LHCN-M2 (cell line): ENCODE results near the gene PNMA8A. TPM values are rescaled to one million over a fixed set of nuclear protein-coding genes. Genes with fewer than 3 reads are reported as not detected.
"Not testable (repeated sequence)": the region's sequence is repeated elsewhere in the genome, so short reads cannot be mapped to it uniquely, and the experiment has no call there.

Source experiments
- DNase-seq: peaks from one replicate; pipeline ENCODE4 v3.0.0-alpha.2; 2012; ENCODE audit warnings: low read depth
- total RNA-seq: library from RNA; depleted of rRNA; stranded (reverse); fragments of >200 nt; gene quantifications from 2 replicates; pipeline ENCODE4 v1.2.3, GENCODE V29; 2014

PNMA8A gene
- total RNA-seq, 1 experiment from 2014 or later: 80.1 TPM

DNA sequence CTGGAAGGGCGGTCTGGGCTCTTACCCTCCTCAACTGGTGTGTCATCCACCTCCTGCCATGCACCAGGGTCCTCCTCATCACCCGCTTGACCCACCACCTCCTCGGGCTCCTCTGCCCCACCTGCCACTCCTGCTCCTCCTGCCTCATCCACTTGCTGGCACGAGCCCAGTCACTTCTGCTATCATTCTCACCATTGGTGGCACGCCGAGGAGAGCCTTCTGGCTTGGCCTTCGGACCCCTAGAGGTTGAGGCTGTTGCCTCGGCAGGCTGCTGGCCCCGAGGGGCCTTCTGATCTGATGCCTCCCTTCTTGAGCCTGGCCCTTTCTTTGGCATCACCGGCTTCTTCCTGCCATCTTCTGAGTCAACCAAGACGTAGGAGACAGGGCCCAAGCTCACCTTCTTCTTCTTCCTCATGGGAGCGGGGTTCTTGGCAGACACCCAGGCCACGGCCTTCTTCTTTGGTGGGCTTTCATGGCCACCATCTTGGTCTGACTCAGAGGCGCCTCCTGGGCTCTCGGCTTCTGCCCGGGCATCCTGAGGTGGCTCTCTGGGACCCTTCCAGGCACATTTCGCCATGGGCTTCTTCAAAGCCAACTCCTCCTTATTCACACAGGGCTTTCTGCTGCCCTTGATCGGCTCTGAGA is 1.7 kb downstream of the PNMA8A start:
- DNase-seq: no peak

DNA sequence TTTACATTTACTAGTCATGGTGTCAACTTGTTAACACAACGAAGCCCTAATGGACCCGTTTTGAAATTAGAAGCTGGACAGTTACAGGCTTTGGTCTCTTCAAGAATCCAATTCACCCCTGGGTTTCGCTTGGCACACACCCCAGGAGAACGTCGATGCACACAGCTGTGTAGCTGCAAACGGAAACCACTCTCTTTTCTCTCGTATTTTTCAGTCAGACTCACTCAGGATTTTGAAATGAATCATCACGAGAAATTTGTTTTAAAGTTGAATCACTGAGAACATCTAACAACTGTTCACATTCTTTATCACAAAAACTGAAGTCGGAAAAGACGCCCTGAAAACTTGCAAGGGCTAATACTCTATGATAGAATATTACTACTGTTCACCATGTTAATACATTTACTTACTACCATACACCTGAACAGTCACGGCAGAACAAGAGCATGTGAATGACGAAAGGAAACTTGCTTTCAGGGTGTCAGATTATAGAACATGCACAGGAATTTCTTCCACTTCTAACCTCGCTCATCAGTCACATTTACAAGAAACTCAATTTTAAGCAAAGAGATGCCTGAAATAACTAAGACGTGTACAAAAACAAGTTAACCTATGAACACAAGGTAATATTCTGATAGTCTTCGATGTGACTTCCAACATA is 4.7 kb downstream of the PNMA8A start:
- peak; percentile 98 for DNase-seq

DNA sequence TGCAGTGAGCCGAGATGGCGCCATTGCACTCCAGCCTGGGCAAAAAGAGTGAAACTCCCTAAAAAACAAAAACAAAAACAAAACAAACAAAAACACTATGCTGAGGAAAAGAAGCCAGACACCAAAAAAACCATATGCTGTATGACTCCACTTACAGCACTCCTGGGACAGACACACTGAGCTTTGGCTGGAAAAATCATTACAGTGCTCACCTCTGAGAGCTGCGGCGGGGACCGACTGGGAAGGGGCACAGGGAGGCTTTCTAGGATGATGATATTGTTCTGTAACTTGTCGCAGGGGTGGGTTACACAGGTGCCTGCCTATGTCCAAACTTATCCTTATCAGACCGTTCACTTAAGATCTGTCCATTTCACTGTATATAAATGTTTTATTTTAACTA is 7.8 kb downstream of the PNMA8A start:
- DNase-seq: no peak

DNA sequence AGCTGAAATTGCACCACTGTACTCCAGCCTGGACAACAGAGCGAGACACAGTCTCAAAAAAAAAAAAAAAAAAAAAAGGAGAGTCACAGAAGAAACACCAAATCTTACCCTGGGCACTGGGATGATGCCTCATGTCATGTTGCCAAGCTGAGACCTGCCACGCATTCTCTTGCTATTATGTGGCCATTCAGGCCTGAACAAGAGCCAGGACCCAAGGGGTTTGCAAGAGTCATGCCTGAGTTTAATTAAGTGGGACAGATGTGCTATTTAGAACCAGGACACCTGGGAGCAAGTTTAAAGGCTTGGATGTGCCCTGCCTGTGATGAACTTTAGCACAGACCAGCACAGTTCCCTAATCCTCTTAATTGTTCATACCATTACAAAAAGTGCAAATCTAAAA is 9.8 kb downstream of the PNMA8A start:
- peak; percentile 47 for DNase-seq

DNA sequence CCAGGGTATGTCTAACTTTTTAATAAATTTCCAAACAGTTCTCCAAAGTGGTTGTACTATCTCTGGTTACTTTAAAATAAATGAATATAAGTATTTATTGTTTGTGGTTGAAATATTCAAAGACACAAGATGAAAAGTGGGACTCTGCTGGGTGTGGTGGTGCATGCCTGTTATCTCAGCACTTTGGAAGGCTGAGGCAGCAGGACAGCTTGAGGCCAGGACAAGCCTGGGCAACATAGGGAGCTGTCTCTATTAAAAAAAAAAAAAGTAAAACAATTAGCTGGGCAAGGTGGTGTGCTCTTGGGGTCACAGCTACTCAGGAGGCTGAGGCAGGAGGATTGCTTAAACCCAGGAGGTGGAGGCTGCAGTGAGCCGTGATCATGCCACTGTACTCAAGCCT is 10.4 kb downstream of the PNMA8A start:
- no peak for DNase-seq

DNA sequence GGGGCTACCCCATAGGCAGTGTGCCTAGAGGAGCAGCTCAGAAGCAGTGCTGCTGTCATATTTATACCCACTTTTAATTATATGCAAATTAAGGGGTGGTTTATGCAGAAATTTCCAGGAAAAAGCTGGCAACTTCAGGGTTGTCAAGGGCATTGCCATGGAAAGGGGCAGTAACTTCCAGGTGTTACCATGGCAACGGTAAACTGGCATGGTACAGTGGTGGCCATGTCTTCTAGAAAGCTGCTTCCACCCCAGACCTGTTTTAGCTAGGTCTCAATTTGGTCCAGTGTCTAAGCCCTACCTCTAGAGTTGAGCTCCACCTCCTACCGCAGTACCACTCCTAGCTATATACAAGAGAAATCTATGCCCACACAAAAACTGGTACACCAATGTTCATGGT is 11.3 kb downstream of the PNMA8A start:
- DNase-seq: no peak

DNA sequence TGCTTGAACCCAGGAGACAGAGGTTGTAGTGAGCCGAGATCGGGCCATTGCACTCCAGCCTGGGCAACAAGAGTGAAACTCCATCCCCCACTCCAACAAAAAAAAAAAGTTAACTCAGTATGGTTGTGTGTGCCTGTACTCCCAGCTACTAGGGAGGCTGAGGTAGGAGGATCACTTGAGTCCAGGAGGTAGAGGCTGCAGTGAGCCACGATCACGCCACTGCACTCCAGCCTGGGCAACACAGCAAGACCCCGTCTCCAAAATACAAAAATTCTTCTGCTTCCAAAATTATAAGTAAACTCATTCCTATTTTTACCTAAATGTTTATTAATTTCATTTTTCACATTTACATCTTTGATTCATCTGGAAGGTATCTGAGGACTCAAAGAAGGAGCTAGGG is 14.4 kb downstream of the PNMA8A start:
- no peak for DNase-seq

DNA sequence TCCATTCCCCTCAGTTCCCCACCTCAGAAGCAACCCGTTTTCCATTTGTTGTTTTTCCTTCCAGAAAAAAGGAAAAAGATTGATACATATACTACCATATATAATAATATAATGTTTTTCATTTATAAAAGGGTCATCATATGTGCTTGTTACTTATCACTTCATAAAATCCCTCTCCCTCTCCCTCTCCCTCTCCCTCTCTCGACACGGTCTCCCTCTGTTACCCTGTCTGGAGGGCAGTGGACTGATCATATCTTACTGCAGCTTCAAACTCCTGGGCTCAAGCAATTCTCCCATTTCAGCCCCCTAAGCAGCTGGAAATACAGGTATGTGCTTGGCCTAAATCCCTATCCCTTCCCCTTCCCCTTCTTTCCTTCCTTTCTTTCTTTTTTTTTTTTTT is 17.1 kb downstream of the PNMA8A start:
- DNase-seq: no peak

DNA sequence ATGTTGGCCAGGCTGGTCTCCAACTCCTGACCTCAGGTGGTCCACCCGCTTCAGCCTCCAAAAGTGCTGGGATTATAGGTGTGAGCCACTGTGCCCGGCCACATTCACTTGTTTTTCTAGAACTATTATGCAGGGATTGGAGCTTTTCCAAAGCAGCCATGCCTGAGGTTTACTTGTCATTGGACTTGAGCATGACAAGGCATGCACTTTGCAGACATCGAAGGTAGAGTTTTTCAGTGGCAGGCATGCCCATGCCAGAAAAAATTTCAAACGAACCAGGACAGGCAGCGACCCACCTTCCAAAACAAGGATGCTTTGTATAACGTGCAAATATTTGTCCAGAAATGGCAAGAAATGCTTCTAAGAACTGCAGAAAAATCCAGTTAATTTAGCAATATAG is 17.7 kb downstream of the PNMA8A start:
- no peak for DNase-seq

DNA sequence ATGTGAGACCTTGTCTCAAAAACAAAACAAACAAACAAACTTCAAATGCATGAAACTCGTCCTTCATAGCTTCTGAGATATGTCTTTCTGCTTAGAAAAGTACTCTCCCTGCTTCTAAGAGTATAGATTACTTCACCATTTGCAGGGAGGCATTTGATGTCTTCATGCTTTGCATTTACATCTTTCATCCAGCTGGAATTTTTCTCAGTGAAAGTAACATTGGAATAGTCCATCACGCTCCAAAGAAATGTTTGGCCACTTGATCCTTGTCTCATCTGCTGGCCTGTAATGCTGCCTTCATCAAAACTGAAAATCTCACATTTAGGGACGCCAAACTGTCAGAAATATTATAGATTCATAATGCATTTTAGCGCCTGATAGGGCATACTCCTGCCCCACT is 19.2 kb downstream of the PNMA8A start:
- no peak for DNase-seq

DNA sequence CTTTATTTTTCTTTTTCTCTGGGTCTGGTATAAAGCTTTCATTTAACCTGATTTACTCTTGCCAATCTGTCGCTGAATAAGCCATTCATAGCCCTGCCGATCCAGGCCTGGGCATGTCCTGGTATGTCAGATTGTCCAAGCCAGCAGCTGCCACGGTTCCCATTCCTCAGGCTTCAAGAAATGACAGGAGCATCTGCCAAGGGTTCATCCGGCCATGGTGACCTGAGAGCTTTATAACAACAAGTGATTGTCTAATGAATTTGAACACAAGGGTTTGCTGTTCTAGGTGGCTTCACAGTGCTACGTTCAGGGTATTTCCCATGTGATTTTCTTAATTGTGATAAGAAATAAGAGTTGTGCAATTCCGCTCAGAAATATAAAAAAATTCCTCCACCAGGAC is 20.0 kb downstream of the PNMA8A start:
- peak; percentile 97 for DNase-seq

DNA sequence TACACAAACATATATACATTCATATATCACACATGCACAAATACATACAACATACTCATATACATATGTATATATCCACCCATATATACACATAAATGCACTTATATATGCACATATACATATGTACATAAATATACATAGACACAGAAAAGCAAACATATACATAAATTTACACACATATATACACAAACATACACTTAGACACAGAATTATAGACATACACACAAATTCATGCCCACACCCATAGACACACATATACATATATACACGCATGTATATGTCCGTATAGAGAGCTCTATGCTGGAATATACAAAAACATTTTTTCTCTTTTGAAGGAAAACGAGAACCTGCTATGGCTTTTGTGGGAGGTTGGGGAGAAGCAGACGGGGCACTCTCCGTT is 20.6 kb downstream of the PNMA8A start:
- no peak for DNase-seq

DNA sequence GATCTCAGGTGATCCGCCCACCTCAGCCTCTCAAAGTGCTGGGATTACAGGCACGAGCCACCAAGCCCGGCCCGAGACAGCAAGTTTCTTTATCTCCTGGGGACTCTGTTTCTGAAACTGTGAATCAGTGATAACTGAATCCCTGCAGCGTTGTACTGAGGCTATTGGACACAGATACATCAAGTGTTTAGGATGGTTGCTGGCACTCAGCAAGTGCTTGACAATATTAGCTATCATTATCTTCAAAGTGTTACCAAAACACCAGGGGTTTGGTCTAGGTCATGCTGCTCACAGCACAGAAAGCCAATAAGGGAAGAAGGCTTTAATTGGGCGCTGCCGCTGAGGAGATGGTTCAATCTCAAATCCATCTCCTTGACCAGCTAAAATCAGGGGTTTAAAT is 22.1 kb downstream of the PNMA8A start:
- no peak for DNase-seq

DNA sequence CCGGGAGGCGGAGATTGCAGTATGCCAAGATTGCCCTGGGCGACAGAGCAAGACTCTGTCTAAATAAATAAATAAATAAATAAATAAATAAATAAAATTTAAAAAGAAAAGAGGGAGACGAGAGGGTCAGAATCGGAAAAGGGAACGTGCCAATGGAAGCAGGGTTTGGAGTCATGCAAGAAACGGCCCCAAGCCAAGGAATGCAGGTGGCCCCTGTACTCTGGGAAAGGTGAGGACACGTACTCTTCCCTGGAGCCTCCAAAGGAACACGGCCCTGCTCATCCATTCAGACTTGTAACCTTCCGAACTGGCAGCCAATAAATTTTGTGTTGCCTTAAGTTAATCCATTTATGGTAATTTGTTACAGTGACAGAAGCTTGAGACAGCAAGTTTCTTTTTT is 22.8 kb downstream of the PNMA8A start:
- no peak for DNase-seq

DNA sequence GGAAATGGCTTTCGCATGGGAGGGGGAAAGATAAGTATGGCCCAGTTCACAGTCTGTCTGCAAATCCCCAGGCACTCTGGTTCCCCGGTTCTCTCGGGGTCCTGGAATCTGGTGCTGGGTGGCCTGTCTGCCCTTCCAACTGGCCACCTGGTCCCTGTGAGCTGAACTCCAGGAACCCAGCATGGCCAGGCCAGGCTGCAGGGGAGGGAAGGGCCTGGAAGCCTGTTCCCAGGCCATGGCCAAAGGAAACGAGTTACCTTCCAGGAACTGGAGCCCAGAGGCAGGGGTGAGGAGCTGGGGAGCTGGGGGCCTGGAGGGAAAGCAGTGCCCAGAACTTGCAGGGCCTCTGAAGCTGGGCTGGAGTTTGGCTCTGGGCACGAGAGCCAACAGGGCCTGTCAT is 23.5 kb downstream of the PNMA8A start:
- no peak for DNase-seq

DNA sequence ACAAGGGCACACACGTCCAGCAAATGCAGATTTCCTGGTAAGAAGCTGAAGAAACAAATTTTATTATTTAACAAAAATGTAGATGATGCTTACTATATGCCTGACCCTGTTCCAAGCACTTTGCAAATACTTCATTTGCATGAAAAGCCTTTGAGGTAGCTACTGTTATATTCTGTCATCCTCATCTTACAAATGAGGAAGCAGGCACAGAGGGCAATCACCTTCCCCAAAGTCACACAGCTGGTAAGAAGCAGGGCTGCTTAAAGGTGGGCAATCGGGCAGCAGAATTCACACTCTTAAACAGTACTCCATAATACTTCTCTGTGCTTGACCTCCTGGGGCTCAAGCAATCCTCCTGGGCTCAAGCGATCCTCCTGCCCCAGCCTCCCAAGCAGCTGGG is 24.4 kb downstream of the PNMA8A start:
- DNase-seq: no peak

DNA sequence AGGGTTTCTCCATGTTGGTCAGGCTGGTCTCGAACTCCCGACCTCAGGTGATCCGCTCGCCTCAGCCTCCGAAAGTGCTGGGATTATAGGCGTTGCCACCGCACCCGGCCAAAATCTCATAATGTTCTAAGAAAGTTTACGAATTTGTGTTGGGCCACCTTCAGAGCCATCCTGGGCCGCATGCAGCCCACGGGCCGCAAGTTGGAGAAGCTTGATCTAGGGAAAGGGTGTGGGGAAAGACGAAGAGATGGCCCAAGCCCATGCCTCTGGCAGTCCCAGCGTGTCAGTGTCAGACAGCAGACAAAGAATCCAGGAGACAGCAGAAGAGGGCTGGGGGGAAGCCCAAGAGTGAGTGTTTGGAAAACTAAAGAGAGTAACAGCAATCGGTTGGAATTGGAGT is 25.3 kb downstream of the PNMA8A start:
- no peak for DNase-seq

DNA sequence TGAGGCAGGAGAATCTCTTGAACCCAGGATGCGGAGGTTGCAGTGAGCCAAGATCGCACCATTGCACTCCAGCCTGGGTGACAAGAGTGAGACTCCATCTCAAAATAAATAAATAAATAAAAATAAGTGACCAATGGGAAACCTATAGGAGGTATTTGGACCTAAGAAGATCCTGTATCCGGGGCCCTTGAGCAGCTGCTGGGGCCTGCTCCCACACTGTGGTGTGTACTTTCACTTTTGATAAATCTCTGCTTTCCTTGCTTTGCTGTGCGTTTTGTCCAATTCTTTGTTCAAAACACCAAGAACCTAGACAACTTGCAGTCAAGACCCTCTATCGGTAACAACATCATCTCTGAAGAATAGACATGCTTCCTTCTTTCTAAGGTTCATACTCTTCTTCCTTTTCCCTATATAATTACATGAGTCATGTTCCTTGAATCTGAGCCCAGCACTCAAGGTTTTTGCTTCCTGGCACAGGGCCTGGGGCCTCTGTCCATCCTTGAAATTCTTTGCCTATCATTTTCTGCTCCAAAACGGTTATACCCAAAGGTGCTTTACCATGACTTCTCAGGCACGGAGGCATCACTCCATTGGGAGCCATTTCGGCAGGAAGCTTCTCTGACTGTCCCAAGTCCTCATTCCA is 28.4 kb downstream of the PNMA8A start:
- peak; percentile 71 for DNase-seq

DNA sequence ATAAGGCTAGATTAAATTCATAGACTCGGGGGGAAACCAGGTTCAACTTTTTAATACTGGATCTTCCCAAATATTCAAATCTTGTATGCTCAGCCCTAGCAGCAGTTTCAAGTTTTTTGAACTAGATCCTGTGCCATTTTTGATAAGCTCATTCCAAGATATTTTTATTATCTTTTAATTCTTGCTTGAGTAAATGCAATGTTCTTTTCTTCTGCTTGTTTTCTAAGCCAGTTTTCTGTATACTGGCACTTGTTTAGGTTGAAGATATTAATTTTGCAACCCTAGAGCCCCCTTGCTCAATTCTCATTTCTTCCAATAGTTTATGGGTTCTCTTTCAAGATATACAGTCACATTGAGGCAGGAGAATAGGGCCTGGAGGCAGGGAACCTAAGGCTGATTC is 29.5 kb downstream of the PNMA8A start:
- no peak for DNase-seq

DNA sequence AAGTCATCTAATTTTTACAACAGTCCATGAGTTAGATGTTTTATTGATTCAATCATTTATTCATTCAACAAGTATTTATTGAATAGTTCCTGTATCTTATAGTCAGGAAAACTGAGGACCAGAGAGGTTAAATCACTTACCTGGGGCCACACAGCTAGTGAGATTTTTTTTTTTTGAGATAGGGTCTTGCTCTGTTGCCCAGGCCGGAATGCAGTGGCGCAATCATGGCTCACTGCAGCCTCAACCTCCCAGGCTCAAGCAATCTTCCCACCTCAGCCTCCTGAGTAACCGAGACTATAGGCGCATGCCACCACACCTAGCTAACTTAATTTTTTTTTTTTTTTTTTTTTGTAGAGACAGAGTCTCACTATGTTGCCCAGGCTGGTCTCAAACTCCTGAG is 35.7 kb downstream of the PNMA8A start:
- DNase-seq: not testable (repeated sequence)

DNA sequence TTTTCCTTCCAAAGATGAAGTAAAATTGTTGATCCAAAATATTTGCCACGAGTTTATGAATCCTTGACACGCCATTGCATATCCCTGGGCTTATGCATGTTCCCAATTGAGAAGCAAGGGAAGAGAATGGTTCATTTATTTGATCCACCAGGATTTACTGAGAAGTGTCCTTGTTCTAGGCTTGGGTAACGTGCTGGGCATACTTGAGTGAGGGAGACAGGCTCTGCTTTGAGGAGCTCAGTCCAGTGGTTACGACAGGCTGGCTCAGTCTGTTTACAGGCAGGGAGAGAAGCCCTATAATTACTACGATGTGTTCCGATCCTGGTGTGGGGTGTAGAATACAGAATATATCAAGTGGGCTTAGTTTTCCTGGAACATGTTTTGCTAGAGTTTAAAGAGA is 36.4 kb downstream of the PNMA8A start:
- DNase-seq: no peak

DNA sequence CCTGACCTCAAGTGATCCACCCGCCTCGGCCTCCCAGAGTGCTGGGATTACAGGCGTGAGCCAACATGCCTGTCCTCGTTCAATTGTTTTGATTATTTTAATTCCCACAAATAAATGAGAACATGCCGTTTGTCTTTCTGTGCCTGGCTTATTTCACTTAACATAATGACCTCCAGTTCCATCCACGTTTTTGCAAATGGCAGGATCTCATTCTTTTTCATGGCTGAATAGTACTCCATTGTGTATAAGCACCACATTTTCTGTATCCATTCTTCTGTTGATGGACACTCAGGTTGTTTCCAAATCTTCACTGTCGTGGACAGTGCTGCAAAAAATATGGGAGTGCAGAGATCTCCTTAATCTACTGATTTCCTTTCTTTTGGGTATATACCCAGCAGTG is 37.9 kb downstream of the PNMA8A start:
- not testable (repeated sequence) for DNase-seq

DNA sequence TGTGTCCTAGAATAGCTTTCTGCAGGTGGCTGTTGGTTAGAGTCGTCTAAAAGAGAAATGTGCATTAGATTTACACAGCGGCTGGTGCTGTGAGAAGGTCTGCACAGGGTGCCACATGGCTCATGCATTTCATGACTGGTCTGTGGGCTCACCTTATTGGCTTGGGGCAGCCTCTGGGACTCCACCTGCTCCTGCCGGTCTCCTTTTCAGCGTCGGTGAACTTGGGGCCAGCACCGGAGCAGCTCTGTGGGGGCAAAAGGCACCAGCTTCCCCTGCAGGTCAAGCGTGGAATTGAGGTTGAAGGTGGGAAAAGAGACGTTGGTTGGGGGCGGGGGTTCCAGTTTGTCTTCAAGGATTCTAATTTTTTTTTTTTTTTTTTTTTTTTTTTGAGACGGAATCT is 39.5 kb downstream of the PNMA8A start:
- no peak for DNase-seq
